Pons (tissue), 1 donor: ENCODE results near the gene ARHGEF37.
A peak's percentile ranks its signal among the peaks of the same experiment; 100 is the strongest.
"Not testable (repeated sequence)": the region's sequence is repeated elsewhere in the genome, so short reads cannot be mapped to it uniquely, and the experiment has no call there.

Source experiments
- DNase-seq: peaks from one replicate; pipeline ENCODE4 v3.0.0-alpha.2; 2016; ENCODE audit warnings: low spot score

Gene ARHGEF37

GRCh38 chr5:149581192-149581861 lies at the start of gene ARHGEF37:
Gene ARHGEF37 (plus strand): TSS chr5:149581498. CDS start chr5:149597770, 16,272 bp downstream.
- DNase-seq, result peak; percentile 80

DNA sequence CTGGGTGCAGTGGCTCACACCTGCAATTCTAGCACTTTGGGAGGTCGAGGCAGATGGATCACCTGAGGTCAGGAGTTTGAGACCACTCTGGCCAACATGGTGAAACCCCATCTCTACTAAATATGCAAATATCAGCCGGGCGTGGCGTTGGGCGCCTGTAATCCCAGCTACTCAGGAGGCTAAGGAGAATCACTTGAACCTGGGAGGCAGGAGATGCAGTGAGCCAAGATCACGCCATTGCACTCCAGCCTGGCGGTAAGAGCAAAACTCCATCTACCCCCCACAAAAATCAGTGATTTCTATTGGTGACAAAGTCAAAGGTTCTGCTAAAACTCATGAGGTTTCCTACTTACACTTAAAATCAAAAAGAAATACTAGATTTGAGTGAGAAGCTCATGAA lies 48.9 kb upstream of the ARHGEF37 start:
- DNase-seq, result no peak

DNA sequence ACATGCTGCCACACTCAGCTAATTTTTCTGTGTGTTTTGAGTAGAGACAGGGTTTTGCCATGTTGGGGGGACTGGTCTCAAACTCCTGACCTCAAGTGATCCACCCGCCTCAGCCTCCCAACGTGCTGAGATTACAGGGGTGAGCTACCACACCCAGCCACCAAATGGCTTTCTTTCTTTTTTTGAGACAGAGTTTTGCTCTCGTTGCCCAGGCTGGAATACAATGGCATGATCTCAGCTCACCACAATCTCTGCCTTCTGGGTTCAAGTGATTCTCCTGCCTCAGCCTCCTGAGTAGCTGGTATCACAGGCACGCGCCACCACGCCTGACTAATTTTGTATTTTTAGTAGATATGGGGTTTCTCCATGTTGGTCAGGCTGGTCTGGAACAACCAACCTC lies 45.5 kb upstream of the ARHGEF37 start:
- DNase-seq, result not testable (repeated sequence)

- no peak for DNase-seq
Measured at GRCh38 chr5:149537374-149537975, 43.8 kb upstream of the ARHGEF37 start.

DNA sequence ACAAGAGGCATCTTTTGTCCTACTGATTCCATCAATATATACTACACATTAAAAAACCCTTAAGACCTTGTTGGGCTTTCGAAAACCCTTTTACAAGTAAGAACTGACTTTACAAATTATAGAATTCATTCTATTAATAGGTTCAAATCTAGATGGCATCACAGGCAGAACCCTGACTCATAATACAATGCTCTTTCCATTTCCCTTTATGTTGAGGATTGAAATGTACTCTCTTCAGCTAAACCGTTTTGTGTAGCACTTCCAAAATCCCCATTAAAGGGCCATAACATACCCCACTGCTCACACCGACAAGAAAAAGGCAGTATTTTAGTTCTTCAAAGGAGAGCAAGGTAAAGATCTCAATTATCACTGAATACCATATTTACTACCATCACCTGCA lies 41.2 kb upstream of the ARHGEF37 start:
- no peak for DNase-seq

DNA sequence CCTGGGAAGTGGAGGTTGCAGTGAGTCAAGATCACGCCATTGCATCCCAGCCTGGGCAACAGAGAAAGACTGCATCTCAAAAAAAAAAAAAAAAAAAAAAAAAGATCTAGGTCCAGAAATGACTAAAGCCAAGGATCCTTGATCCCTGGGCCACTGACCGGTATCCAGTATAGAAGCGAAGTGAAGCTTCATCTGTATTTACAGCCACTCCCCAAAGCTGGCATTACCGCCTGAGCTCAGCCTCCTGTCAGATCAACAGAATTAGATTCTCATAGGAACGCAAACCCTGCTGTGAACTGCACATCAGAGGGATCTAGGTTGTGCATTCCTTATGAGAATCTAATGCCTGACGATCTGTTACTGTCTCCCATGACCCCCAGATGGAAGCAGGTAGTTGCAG lies 39.4 kb upstream of the ARHGEF37 start:
- no peak for DNase-seq

DNA sequence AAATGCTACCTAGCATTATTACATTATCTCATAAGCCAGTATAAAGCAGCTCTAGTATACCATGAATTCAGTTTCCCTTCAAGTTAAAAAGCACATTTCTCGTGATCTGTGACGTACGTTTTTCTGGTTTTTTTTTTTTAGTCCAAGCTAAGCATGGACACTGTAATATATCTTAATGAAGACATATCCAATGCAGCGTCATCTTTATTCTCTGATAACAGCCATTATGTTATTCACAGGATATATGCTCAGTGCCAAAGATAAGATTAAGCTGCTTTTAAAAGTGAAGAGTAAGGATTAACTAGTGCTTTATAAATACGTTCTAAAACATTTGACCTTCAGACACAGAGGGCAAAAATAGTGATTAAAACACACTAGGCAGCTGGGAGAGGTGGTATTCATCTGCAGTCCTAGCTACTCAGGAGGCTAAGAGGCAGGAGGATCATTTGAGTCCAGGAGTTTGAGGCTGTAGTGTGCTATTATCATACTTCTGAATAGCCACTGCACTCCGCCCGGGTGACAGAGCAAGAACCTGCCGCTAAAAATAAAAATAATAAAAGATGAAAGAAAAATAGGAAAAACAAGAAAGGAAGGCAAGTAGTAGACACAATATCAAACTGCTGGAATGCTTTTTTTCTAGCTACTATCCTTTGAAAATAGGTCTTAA lies 37.8 kb upstream of the ARHGEF37 start:
- no peak for DNase-seq

DNA sequence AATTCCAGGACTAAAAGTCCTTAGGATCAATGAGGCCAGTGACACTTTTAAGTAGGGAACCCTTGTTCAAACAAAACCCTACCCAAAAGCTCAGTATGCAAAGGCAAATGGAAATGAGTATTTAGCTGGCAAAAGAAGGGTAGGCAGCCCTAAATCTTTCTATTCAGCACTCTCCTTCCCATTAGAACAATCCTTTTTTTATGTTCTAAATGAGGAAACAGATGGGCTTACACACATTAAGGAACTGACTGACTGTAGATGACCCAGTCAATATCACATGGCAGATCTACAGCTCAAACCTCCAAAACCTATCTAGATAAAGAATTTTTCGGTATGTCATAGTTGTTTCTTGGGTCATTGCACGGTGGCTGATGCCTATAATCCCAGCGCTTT lies 37.3 kb upstream of the ARHGEF37 start:
- DNase-seq, result peak; percentile 47

DNA sequence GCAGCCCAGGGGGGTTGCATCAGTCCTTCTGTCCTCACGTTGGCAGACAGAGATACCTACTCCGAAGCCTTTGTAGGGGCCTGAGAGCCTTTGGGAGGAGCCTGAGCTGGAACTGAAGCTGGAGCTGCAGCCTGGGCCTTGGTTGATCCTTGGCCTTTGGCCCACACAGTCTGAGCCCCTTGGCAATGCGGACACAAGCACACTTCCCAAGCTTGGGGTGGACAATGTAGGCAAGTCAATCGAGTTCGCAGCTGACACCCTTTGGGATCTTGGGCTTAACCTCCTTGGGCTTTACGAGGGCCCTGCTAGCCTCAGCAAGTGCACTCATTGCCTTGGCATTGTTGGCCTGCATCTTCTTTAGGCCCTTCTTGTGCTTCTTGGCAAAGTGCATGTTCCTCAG lies 36.0 kb upstream of the ARHGEF37 start:
- DNase-seq, result no peak

DNA sequence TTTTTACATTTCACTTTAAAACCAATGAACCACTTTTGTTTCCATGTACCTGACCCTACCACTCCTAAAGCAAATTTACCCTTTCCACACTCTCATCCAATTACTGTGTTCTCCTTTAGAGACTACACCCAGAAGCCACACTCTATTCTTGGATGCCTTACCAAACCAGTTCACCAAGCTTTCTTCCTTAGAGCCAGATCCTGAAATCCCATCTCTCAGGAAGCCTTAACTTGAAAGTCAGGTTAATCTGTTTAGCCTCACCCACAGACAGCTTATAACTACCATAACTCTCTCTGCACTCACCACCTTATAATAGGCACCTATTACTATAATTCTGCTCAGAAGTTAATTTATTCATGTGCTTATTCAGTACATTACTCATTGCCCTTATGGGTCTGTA lies 34.3 kb upstream of the ARHGEF37 start:
- no peak for DNase-seq

DNA sequence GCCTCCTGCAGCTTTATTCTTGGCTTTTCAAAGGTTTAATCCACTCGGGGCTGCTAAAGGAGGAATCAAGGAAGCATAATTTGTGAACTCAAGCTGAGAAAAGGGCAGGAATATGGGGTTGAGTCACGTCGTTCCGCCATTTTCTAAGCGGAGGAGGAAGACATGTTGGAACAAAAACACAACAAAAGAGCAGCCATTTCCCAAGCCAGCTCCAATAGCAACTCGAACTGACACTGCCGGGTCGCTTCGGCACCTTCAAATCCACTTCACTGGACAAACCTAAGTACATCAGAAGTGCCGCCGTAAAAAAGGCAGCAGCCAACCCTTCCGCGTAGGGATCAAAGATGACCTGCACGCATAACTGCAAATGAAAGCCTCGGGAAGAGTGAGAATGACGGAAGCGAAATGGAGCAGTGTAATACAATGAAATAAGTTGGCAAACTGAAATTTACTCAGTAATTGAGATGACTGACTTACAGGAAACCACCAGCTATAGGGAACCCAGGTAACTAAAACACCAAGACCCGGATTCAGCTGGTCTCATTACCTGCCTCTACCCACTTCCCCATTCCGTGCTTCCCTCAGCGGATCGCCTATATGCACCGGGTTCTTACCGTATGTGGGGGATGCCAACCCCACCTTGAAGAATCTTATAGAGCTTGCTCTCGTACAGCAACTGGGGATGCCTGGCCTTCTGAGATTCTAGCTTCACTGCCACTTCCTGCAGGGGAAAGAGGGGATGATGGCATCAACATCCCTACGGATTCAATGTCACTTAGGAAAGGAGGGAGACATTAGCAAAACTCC lies 31.6 kb upstream of the ARHGEF37 start:
- DNase-seq, result peak; percentile 51

DNA sequence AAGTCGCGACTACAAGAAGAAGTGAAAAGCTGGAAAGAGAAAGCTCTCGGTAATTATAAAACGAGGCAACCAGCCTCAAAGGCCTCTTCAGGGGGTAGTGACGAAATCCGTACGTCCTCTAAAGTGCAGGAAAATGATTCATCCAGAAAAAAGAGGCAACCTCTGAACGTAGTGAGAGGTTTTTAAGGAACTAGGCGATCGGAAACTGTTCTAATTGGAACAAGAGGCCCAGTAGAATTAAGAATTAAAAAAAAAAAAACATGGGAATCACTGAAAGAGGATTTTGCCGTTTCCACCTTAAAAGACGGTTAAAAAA lies 31.1 kb upstream of the ARHGEF37 start:
- DNase-seq, result no peak

DNA sequence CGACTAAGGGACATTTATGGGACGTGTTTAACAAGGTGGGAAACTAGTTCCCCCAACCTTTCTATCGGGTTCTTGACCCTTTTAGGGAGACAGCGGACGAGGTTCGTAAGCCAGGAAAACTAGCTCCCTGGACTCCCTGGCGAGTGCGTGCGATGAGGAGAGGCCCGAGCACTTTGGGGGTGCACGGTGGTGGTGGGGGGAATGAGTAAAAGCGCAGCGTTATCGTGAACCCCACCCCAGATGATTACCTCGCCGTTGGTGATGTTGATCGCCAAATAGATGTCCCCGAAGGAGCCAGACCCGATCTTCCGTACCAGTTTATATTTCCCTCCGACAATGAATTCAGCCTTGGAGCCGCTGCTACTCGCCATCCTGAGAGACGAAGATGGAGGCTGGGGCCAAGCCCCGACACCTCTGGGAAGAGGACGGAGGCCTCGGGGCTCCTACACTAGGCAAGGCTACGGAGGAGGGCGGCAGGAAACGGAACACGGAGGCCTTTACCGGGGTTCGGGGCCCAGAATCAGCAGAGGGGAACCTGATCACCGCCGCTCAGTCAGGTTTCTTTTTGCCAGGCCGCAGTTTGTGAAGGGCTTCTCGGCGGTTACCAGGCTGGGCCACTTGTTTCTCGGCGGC lies 30.6 kb upstream of the ARHGEF37 start:
- DNase-seq, result peak; percentile 25

- peak; percentile 97 for DNase-seq
Measured at GRCh38 chr5:149551227-149552037, 29.9 kb upstream of the ARHGEF37 start, which contains the start of gene CSNK1A1. Gene CSNK1A1 (minus strand): TSS chr5:149551439. CDS start chr5:149550964, 475 bp downstream.

DNA sequence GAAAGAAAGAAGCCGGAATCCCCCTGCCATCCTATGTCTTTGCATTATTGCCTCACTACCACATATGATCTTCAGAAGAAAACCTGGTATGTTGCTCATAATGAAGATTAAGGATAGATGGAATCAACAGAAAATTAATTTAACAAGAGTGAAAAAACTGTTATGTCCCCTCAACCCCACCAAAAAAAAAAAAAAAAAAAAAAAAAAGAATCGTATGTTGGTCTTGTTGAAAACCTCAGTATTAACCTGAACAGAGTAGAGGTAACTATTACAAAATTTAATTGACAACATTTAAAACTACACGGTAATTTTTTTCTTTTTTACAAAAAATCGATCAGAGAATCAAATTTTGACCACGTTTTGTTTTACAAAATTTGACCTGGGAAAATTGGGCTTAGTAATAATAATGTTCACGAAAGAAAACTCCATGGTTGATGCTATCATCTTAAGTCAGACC lies 29.2 kb upstream of the ARHGEF37 start:
- no peak for DNase-seq

- no peak for DNase-seq
Measured at GRCh38 chr5:149552553-149553160, 28.6 kb upstream of the ARHGEF37 start.

GRCh38 chr5:149559706-149560105 lies 21.6 kb upstream of the ARHGEF37 start:
- DNase-seq, result no peak

GRCh38 chr5:149561848-149562247 lies 19.4 kb upstream of the ARHGEF37 start:
- DNase-seq, result peak; percentile 35

DNA sequence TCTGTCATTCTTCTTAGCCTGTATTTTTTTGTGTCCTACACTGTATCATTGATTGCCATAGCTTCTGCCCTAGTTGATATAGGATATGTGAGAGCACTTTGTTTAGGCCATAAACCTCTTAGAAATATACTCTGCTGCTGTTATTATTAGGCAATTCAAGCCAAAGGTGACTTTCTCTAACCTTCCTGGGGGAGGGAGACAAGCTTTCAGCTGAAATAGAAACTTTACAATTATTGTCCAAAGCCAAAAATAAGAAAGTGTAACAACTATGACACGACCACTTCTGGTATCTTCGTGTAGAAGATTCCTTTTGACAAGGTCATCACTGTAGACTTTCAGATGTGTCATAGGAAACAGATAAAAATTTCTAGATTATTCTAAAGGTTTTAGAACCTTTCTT lies 17.8 kb upstream of the ARHGEF37 start:
- DNase-seq, result no peak

DNA sequence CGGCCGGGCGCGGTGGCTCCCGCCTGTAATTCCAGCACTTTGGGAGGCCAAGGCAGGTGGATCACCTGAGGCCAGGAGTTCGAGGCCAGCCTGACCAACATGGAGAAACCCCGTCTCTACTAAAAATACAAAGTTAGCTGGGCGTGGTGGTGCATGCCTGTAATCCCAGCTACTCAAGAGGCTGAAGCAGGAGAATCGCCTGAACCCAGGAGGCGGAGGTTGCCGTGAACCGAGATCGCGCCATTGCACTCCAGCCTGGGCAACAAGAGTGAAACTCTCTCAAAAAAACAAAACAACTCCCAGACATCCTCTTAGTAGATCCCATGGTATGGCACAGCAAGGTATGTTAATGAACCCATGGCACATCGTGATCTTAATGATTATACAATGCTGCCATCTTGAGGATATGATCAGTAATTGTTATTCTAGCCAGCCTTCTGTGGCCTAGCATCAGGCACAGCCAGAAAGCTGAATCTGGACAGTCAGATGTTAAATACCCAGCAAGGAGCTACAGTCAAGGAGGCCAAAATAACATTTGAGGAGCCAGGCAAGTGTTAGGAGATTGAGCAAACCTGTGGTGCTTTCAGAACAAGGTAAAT lies 16.7 kb upstream of the ARHGEF37 start:
- peak; percentile 93 for DNase-seq
